GM19351 (cell line): ENCODE data around the gene SEPTIN1.
"Not testable (repeated sequence)": the region's sequence is repeated elsewhere in the genome, so short reads cannot be mapped to it uniquely, and the experiment has no call there.

ENCODE experiments used
- ATAC-seq: cut with Tn5 transposase; IDR thresholded peaks from one replicate; pipeline ENCODE4 v1.9.1; 2021; ENCODE audit warnings: mild to moderate bottlenecking, moderate library complexity; ENCODE audit not compliant: unreplicated experiment

The SEPTIN1 gene

GRCh38 chr16:30406795-30407101 lies 24.4 kb upstream of the SEPTIN1 start:
- ATAC-seq = peak; percentile 21

- no peak for ATAC-seq
Observed at GRCh38 chr16:30401768-30402425, 19.5 kb upstream of the SEPTIN1 start.

- no peak for ATAC-seq
Observed at GRCh38 chr16:30399435-30400186, 17.2 kb upstream of the SEPTIN1 start.

GRCh38 chr16:30398661-30399434 lies 16.5 kb upstream of the SEPTIN1 start:
- no peak for ATAC-seq

GRCh38 chr16:30397776-30398660 lies 15.7 kb upstream of the SEPTIN1 start:
- no peak for ATAC-seq

- no peak for ATAC-seq
Observed at GRCh38 chr16:30397056-30397455, 14.7 kb upstream of the SEPTIN1 start.

- ATAC-seq = not testable (repeated sequence)
Observed at GRCh38 chr16:30396627-30397026, 14.3 kb upstream of the SEPTIN1 start.

GRCh38 chr16:30395992-30396585 lies 13.7 kb upstream of the SEPTIN1 start:
- no peak for ATAC-seq

- ATAC-seq = no peak
Observed at GRCh38 chr16:30395155-30395991, 13.0 kb upstream of the SEPTIN1 start, which contains the start of gene ZNF48. Gene ZNF48 (plus strand): TSS chr16:30395420. CDS start chr16:30395795, 375 bp downstream.

- ATAC-seq = no peak
Observed at GRCh38 chr16:30394592-30395154, 12.3 kb upstream of the SEPTIN1 start.

GRCh38 chr16:30383521-30383920 lies 1.2 kb upstream of the SEPTIN1 start:
- ATAC-seq = no peak

GRCh38 chr16:30381291-30382041 lies 895 bp downstream of the SEPTIN1 start:
- ATAC-seq = no peak

GRCh38 chr16:30380803-30381208 lies 1.6 kb downstream of the SEPTIN1 start:
- no peak for ATAC-seq

- ATAC-seq = no peak
Observed at GRCh38 chr16:30380072-30380802, 2.1 kb downstream of the SEPTIN1 start.

GRCh38 chr16:30379158-30379783 lies 3.1 kb downstream of the SEPTIN1 start:
- ATAC-seq = no peak

- ATAC-seq = peak; percentile 85
Observed at GRCh38 chr16:30378236-30379157, 3.9 kb downstream of the SEPTIN1 start.
